Raji (cell line): ENCODE results near the gene NAPB.

Experiments
- POLR2A ChIP-seq: IDR thresholded peaks from 2 replicates; pipeline ENCODE4 v1.6.1; 2011; ENCODE audit warnings: low read depth, low read length, control low read depth; ENCODE audit not compliant: insufficient read depth

NAPB gene

DNA sequence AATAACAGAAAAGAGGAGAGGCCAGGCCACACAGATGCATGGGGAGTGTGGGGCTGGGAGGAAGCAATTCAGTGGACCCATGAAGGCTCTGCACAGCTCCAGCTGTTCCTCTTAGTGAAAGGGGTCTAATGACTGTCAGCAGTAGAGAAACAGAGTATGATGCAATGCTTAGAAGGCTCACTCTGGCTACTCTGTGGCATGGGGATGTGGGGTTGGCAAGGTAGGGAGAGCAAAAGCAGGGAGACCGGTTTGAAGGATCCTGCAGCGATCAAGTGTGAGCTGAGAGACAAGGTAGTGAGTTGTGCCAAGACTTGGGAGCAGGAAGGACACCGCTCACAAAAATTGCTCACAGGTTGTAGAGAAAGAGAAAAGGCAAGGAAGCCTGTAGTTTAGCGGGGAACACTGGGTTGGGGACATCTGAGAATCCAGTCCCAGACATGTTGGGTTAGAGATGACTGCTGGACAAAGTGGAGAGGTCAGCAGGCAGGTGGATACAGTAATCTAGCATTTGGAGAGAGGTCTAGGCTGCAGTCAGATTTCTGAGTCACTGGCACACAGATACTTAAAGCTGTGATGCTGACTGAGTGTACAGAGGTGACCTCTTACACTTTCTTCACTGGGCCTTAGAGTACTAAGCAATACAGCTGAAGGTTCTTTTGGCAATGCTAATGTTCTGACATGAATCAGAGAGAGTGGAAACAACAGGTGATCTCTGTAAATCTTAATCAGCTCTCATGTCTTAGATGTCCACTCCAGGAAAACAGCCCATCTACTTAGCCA, 27.1 kb downstream of the NAPB start:
- no peak for TF ChIP-seq POLR2A

- TF ChIP-seq POLR2A, result no peak
Measured at GRCh38 chr20:23391707-23392310, 29.5 kb downstream of the NAPB start.

DNA sequence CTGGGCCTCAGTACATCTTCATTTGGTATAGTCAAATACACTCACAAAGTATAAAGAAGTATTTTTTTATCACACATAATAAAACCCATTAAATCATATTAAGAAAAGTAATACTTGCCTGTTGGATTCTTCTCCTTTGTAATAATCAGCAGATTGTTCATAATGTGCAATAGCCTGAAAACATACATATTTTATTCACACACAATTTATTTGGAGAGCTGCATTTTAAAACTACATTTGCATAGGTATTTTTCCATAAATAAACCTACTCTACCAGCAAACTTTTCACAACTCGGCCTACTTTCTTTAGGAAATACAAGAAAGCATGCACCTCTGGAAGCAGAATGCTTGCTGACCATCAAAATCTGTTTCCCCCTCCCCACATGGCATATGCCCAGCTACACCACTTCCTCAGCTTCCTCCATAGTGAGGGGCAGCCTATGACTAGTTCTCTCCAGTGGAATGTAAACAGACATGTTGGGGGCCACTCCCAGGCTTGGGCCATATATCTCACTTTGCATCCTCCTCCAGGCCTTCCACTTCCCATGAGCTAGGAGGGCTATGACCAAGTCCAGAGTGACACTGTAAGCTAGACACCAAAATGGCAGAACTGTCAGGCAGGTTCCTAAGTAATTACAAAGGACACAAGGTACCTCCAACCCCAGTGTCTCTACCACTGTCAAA, 31.1 kb downstream of the NAPB start:
- no peak for TF ChIP-seq POLR2A

DNA sequence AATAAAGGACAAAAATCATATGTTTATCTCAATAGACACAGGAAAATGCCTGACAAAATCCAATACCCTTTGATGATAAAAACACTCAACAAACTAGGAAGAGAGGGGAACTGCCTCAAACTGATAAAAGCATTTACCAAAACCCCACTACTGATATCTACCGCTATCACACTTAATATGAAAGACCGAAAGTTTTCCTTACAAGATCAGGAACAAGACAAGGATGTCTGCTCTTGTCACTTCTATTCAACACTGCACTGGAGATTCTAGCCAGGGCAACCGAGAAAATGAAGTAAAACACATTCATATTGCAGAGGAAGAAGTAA, 34.2 kb downstream of the NAPB start:
- no peak for TF ChIP-seq POLR2A

DNA sequence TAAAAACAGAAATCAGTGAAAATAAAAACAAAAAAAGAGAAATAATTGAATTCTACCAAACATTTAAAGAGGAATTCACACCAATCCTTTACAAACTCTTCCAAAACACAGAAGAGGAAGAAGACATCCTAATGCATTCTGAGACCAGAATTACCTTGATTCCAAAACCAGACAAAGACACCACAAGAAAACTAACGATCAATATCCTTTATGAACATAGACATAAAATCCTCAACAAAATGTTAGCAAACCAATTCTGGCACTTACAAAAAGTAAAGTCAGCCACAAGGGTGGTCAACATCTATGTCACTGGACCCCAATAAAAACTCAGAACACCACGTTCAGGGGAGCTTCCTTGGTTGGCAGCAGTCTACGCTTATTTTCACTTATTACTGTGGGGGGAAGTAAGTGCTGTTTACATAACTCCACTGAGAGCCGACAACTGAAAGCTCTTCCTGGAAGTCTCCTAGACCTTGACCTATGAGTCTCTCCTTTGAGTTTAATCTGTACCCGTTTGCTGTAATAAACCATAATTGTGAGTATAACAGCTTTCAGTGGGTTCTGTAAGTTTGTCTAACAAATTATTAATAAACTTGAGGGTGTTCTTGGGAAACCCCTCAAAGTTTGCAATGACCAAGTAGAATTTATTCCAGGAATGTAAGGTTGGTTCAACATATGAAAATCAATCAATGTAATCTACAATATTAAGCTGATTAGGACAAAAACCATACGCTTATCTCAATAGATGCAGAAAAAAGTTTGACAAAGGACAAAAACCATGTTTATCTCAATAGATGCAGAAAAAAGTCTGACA, 34.8 kb downstream of the NAPB start:
- TF ChIP-seq POLR2A, result no peak

DNA sequence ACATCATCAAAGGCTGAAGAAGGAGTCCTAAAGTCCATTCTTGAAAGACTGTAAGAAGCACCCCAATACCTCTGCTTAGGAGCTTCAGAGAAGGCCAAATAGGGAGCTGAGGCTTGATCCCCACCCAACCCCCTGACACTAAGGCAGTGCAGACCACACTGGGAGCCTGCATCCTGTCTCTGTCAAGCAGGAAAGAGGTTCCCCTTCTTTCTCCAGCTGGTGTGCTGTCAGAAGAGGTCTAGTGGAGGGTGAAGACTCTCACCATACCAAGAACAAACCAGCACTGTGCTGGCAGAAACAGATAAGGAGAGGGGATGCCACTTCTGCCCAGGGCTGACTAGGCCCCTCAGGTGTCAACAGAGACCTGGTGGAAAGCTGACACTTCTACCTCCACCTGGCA, 39.4 kb downstream of the NAPB start:
- TF ChIP-seq POLR2A, result no peak

DNA sequence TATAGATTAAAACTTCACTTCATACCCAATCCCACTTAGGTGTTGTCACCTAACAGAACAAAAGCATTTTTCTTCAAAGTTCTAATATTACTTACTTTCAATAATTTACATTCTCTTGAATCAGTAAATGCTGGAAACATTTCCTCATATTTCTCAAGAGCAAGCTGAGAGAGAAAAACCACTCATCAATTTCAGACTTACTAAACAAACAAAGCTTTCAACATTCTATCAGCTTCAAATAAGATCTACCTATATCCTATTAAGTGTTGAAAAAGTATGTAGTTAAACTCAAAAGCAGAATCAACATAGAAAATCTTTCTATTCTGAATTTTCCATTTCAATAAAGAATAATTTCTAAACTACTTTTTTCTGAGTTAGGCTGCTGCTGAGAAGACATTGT, 41.5 kb downstream of the NAPB start:
- TF ChIP-seq POLR2A, result no peak

DNA sequence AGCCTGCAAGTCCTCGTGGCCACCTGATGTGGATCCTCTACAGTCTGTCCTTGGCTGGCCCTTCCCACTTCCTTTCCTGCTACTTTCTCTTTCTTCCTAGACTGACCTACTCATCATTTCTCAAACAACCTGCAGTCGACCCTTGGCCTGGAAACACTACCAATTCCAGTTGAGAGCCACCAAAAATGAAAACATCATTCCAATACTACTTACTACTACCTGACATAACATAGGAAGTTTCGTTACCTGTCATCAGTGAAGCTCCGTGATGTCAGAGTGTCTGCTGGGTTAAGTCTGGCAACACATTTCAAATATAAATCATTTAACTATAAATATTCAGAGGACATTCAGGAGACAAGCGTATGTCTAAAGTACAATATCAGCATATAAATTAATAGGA, 45.5 kb downstream of the NAPB start:
- no peak for TF ChIP-seq POLR2A

GRCh38 chr20:23374441-23374840, 46.8 kb downstream of the NAPB start:
- TF ChIP-seq POLR2A, result no peak

DNA sequence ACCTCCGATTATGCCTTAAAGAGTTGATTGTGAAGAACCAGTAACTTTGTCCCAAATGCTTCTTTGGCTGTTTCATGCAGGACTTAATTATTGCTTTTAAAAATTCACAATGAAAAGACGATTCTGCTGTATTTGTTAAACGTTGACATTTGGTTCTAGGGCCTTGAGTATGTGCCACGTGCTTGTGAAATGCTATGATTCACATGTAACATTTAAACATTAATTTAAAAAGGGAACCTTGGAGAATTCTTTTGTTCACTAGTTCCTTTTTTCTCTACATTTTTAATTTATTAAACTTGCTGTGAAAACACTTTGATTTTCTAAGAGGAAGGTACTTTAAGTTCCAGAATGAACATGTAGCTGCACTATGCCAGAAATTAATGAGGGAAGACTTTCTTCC, 49.8 kb downstream of the NAPB start:
- TF ChIP-seq POLR2A, result no peak

DNA sequence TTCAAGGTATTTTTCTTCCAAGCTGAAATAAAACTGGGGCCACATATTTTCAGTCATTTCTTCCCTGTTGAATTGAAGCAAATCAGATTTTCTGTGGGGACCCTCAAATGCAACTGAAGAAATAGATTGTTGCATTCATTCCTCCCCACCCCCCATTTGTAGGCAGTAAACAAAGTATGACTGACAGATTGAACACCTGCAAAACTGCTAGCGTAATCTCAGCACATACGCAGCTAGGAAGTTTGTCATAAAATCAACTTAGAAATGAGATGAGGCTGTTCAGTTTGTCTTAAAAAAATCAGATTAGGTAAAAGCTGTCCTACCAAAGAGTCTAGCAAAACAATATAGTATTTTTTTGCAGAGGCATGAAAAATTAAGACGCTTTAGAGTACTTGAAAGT, 50.4 kb downstream of the NAPB start:
- no peak for TF ChIP-seq POLR2A

DNA sequence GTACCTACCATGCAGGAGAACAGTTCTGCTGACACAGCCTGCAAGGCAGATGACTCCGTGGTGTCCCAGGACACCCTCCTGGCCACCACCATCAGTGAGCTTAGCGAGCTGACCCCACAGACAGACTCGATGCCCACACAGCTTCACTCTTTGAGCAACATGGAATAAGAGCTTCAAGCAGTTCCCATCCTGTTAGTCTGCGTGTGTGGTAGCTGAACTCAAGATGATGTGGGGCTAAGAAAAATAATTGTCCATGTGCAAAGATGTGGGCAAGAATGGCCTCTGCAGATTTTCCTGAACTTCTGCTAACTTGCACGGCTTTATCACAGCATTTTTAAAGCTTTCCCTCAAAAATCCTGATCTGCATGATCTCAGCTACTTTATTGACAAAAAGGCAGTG, 51.0 kb downstream of the NAPB start:
- no peak for TF ChIP-seq POLR2A

DNA sequence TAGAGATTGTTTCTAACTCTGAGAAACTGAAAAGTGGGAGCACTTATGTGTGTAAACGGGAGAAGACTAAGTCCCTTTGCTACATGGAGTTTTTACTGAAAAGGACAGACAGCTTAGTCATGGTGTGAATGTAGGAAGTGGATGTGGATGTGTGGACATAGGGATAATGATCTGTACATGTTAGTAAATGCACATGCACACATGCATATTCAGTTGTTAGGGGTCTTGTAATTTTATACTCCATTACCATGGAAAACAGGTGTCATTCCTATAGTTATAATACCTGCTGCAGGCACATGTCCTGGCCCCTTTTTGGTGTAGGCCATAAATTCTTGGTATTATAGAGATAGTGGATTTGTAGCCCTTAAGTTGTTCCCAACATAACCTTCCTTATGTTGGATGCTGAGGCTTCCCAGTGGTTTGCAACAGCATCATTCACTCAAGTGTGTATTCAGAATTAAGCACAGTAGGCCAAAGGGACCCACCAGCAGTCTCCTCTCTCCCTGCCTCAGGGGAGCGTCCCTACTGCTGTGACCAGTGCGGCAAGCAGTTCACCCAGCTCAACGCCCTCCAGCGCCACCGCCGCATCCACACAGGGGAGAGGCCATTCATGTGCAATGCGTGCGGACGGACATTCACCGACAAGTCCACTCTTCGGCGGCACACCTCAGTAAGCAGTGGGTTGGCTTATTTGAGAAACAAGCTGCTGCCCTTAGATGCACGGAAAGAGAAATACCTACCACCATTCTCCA, 52.0 kb downstream of the NAPB start:
- TF ChIP-seq POLR2A, result no peak

- no peak for TF ChIP-seq POLR2A
Measured at GRCh38 chr20:23368316-23369071, 52.8 kb downstream of the NAPB start.
